OCI-LY3 (cell line): ENCODE data around the gene P2RY6.

Experiments
- H2AFZ ChIP-seq: fragments of 200-600, 300-600 bp; shearing (Covaris generic); 2 replicates; pipeline ENCODE4 v1.6.0; 2014; ENCODE audit warnings: antibody characterized with exemption, low read depth, low read length
- H3K27ac ChIP-seq: fragments of 200-600, 300-600 bp; sonication (generic); 2 replicates; pipeline ENCODE4 v1.5.1; 2014; ENCODE audit warnings: mild to moderate bottlenecking, low read length, moderate library complexity, mixed read lengths
- H3K27me3 ChIP-seq: fragments of 200-600, 300-600 bp; sonication (generic); 2 replicates; pipeline ENCODE4 v1.6.1; 2014; ENCODE audit warnings: low read depth, low read length, mixed read lengths
- H3K36me3 ChIP-seq: fragments of 200-600, 300-600 bp; sonication (generic); replicated peaks from 2 replicates; pipeline ENCODE3; 2014; ENCODE audit warnings: low read depth, low read length, mixed read lengths
- H3K4me1 ChIP-seq: fragments of 300-600, 200-600 bp; sonication (generic); 2 replicates; pipeline ENCODE4 v1.6.1; 2014; ENCODE audit warnings: low read length, mixed read lengths
- H3K4me2 ChIP-seq: fragments of 200-600, 300-600 bp; sonication (generic); 2 replicates; pipeline ENCODE4 v1.6.1; 2014; ENCODE audit warnings: low read length, mixed read lengths
- H3K4me3 ChIP-seq: fragments of 300-600, 200-600 bp; sonication (generic); 2 replicates; pipeline ENCODE4 v1.5.1; 2014; ENCODE audit warnings: antibody characterized with exemption, mild to moderate bottlenecking, low read length, moderate library complexity
- H3K79me2 ChIP-seq: fragments of 300-600, 200-600 bp; shearing (Covaris generic); 2 replicates; pipeline ENCODE4 v1.6.1; 2014; ENCODE audit warnings: mild to moderate bottlenecking, low read length, mixed read lengths
- H3K9ac ChIP-seq: fragments of 300-600, 200-600 bp; shearing (Covaris generic); 2 replicates; pipeline ENCODE4 v1.6.0; 2014; ENCODE audit warnings: mild to moderate bottlenecking, low read length, moderate library complexity
- H3K9me3 ChIP-seq: fragments of 200-600, 300-600 bp; shearing (Covaris generic); 2 replicates; pipeline ENCODE4 v1.6.1; 2014; ENCODE audit warnings: low read length, mixed read lengths; ENCODE audit not compliant: insufficient read depth
- H4K20me1 ChIP-seq: fragments of 200-600, 300-600 bp; sonication (generic); 2 replicates; pipeline ENCODE4 v1.6.1; 2016; ENCODE audit warnings: low read length, mixed read lengths; ENCODE audit not compliant: insufficient read depth
- CTCF ChIP-seq: fragments of 200-600, 300-600 bp; sonication (generic); IDR thresholded peaks from 2 replicates; pipeline ENCODE4 v1.5.1; 2014; ENCODE audit warnings: antibody characterized with exemption, low read length, low read depth
- EZH2phosphoT487 ChIP-seq: fragments of 200-600 bp; shearing (Covaris generic); IDR thresholded peaks from 2 replicates; pipeline ENCODE4 v1.6.1; 2018; ENCODE audit warnings: antibody characterized with exemption, mixed run types, low read depth

The P2RY6 gene

GRCh38 chr11:73281201-73281741, 9.1 kb downstream of the P2RY6 start:
- Histone ChIP-seq H3K27ac (no peak overlapping the region), H3K4me3 (no peak overlapping the region), H3K9ac (no peak overlapping the region), H3K79me2 (peaks cover 100% of the 10 kb centered on the region), H3K4me1 (peaks cover 33% of the 10 kb centered on the region), H3K4me2 (no peak overlapping the region), H3K36me3 (peaks cover 62% of the 10 kb centered on the region), H2AFZ (no peak overlapping the region), H3K27me3 (no peaks in the 10 kb centered on the region), H4K20me1 (peaks cover 63% of the 10 kb centered on the region), H3K9me3 (no peaks in the 10 kb centered on the region)
- TF ChIP-seq CTCF (no peak), EZH2phosphoT487 (no peak)

- TF ChIP-seq EZH2phosphoT487 (no peak), CTCF (no peak)
- Histone ChIP-seq H3K9me3 (no peaks in the 10 kb centered on the region), H3K4me2 (no peak overlapping the region), H3K9ac (no peak overlapping the region), H3K4me3 (no peak overlapping the region), H3K27ac (no peak overlapping the region), H3K27me3 (no peaks in the 10 kb centered on the region), H3K79me2 (peaks cover 100% of the 10 kb centered on the region), H3K36me3 (peaks cover 57% of the 10 kb centered on the region), H2AFZ (no peak overlapping the region), H4K20me1 (peaks cover 57% of the 10 kb centered on the region), H3K4me1 (peaks cover 36% of the 10 kb centered on the region)
Measured at GRCh38 chr11:73281796-73282660, 9.9 kb downstream of the P2RY6 start.

- Histone ChIP-seq H3K27me3 (no peaks in the 10 kb centered on the region), H3K27ac (no peak overlapping the region), H3K36me3 (peaks cover 50% of the 10 kb centered on the region), H2AFZ (no peak overlapping the region), H3K9me3 (no peaks in the 10 kb centered on the region), H3K4me3 (no peak overlapping the region), H3K4me2 (no peak overlapping the region), H3K79me2 (peaks cover 100% of the 10 kb centered on the region), H3K4me1 (peaks cover 50% of the 10 kb centered on the region), H4K20me1 (peaks cover 49% of the 10 kb centered on the region), H3K9ac (no peak overlapping the region)
- TF ChIP-seq CTCF (no peak), EZH2phosphoT487 (no peak)
Measured at GRCh38 chr11:73283276-73284000, 11.3 kb downstream of the P2RY6 start.

- no peak overlapping the region for H3K9ac ChIP-seq
- H3K4me3 ChIP-seq = no peak overlapping the region
- no peak for TF ChIP-seq EZH2phosphoT487
- no peak for TF ChIP-seq CTCF
- no peak overlapping the region for H2AFZ ChIP-seq
- peaks cover 42% of the 10 kb centered on the region for H4K20me1 ChIP-seq
- H3K4me2 ChIP-seq = no peak overlapping the region
- no peaks in the 10 kb centered on the region for H3K9me3 ChIP-seq
- no peaks in the 10 kb centered on the region for H3K27me3 ChIP-seq
- peaks cover 56% of the 10 kb centered on the region for H3K4me1 ChIP-seq
- H3K27ac ChIP-seq = no peak overlapping the region
- peaks cover 100% of the 10 kb centered on the region for H3K79me2 ChIP-seq
- H3K36me3 ChIP-seq = peaks cover 44% of the 10 kb centered on the region
Measured at GRCh38 chr11:73284106-73284505, 12.0 kb downstream of the P2RY6 start.
